ENCODE data around the gene OPRM1. TPM values are rescaled to one million over a fixed set of nuclear protein-coding genes. Genes with fewer than 3 reads are reported as not detected.
A peak's percentile ranks its signal among the peaks of the same experiment; 100 is the strongest.

The OPRM1 gene
- total RNA-seq, 1 experiment from 2014 or later: not detected

DNA sequence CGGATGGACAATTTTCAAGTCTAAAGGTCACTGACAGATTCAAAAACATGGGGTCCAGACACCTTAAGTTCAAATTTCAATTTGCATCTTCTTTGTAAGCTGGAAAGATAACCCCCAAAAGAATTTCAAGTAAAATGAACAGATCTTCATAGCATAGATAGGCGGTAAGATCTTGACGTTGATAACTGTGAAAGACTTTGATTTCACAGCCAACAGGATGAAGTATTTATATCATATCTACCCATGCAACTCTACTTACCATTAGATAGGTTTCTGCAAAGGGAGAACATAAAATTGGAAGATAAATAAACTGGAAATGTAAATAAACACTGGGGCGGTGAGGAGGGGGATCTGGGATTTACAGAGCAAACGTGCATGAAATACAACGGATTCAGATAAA is 179.7 kb downstream of the OPRM1 start:
- Histone ChIP-seq H3K18ac (ENCODE audit: insufficient read length, low read depth, low read length) (no peak overlapping the region), H2AK5ac (ENCODE audit: insufficient read length, low read length) (no peak overlapping the region), H2BK15ac (ENCODE audit: low read depth, low read length) (no peak overlapping the region), H3K27me3 (ENCODE audit: insufficient read depth, low read length) (no peaks in the 10 kb centered on the region), H3K23me2 (ENCODE audit: insufficient read length, low read depth, low read length, poor library complexity, severe bottlenecking) (no peaks in the 10 kb centered on the region), H3K23ac (ENCODE audit: insufficient read length, low read depth, low read length) (no peak overlapping the region), H4K20me1 (ENCODE audit: control insufficient read depth, insufficient read depth, insufficient read length) (no peaks in the 10 kb centered on the region), H3K4me1 (ENCODE audit: insufficient read depth, low read length) (0 out of 2 replicates have a peak, but pooled peaks cover 2% of the 10 kb centered on the region), H2BK20ac (ENCODE audit: low read depth, low read length, poor library complexity, severe bottlenecking) (no peak overlapping the region), H2BK12ac (ENCODE audit: insufficient read length, low read depth, low read length) (no peak overlapping the region), H3K27ac (ENCODE audit: insufficient read length, low read depth, low read length) (no peak overlapping the region), H2BK5ac (ENCODE audit: insufficient read length, low read length) (no peak overlapping the region), H4K8ac (replicated peaks; ENCODE audit: insufficient read length, low read depth, low read length) (no peak overlapping the region), H3T11ph (ENCODE audit: low read length) (no peak overlapping the region), H3K4me2 (ENCODE audit: insufficient read depth, insufficient read length, low read length) (no peak overlapping the region), H3K56ac (ENCODE audit: insufficient read length, low read depth, low read length) (no peak overlapping the region), H3K9me3 (ENCODE audit: control insufficient read depth, low read depth, low read length) (no peaks in the 10 kb centered on the region), H2BK120ac (ENCODE audit: low read depth, low read length, poor library complexity, severe bottlenecking) (no peak overlapping the region), H3K9ac (ENCODE audit: extremely low read depth, insufficient read length, low read length) (no peak overlapping the region), H3K79me2 (ENCODE audit: insufficient read depth, low read length) (no peaks in the 10 kb centered on the region), H4K5ac (ENCODE audit: insufficient read length, low read depth, low read length) (no peak overlapping the region), H4K91ac (ENCODE audit: insufficient read length, low read depth, low read length) (no peak overlapping the region), H2AFZ (ENCODE audit: low read length) (no peak overlapping the region), H3K79me1 (ENCODE audit: insufficient read depth, low read depth, low read length, poor library complexity, severe bottlenecking) (no peaks in the 10 kb centered on the region), H3K4ac (ENCODE audit: low read depth, low read length) (no peak overlapping the region), H3K14ac (ENCODE audit: insufficient read depth, low read length) (no peak overlapping the region)
- no peak overlapping the region for H3K4me3 Mint-ChIP-seq
- H3K4me1 Mint-ChIP-seq: peaks cover 13 to 21% of the 10 kb centered on the region in 2 experiments
- no CpG with 5 or more reads among the region's 6 CpGs for WGBS (ENCODE audit: extremely low coverage, insufficient read length, low lambda C conversion rate)
- TF ChIP-seq, protein P1, sequence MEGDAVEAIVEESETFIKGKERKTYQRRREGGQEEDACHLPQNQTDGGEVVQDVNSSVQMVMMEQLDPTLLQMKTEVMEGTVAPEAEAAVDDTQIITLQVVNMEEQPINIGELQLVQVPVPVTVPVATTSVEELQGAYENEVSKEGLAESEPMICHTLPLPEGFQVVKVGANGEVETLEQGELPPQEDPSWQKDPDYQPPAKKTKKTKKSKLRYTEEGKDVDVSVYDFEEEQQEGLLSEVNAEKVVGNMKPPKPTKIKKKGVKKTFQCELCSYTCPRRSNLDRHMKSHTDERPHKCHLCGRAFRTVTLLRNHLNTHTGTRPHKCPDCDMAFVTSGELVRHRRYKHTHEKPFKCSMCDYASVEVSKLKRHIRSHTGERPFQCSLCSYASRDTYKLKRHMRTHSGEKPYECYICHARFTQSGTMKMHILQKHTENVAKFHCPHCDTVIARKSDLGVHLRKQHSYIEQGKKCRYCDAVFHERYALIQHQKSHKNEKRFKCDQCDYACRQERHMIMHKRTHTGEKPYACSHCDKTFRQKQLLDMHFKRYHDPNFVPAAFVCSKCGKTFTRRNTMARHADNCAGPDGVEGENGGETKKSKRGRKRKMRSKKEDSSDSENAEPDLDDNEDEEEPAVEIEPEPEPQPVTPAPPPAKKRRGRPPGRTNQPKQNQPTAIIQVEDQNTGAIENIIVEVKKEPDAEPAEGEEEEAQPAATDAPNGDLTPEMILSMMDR (conservative IDR thresholded peaks at IDR 0.05): no peak
- no peak for DNase-seq
- H3K27me3 Mint-ChIP-seq (ENCODE audit: low read depth): no peaks in the 10 kb centered on the region
- peak overlapping the region in 1 of 3 experiments; percentile 53; a peak in 2 of 7 replicates for H3K27ac Mint-ChIP-seq
- no peaks in the 10 kb centered on the region for H3K36me3 Mint-ChIP-seq (ENCODE audit: insufficient read depth in 1 of 3, low read depth in 3 of 3)
- no peaks in the 10 kb centered on the region for H3K9me3 Mint-ChIP-seq

Data from H9 (cell line).